Measurements from ENCODE around the gene LBR. TPM values are rescaled to one million over a fixed set of nuclear protein-coding genes. Genes with fewer than 3 reads are reported as not detected.

LBR gene
- total RNA-seq, 2 donors from 2014 or later = 49.8 to 72.3 TPM

DNA sequence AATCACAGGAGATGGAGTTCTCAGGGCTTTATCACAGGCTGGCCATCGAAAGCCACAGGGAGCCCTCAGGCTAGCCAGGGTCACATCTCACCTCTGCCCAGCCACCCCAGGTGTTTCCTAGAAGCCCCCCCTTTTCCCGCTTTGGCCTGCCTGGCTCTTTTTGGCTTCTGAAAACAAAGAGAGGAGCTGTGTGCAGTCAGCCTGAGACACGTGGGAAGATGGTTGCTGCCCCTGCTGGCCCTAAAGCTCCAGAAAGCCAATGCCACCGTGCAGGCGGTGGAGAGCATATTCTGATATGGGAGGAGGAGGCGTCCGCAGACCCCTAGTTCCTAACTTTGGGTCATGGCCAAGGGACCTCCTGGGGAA is 18.7 kb upstream of the LBR start:
- DNase-seq = peak; percentile 82
- TF ChIP-seq, protein P1, sequence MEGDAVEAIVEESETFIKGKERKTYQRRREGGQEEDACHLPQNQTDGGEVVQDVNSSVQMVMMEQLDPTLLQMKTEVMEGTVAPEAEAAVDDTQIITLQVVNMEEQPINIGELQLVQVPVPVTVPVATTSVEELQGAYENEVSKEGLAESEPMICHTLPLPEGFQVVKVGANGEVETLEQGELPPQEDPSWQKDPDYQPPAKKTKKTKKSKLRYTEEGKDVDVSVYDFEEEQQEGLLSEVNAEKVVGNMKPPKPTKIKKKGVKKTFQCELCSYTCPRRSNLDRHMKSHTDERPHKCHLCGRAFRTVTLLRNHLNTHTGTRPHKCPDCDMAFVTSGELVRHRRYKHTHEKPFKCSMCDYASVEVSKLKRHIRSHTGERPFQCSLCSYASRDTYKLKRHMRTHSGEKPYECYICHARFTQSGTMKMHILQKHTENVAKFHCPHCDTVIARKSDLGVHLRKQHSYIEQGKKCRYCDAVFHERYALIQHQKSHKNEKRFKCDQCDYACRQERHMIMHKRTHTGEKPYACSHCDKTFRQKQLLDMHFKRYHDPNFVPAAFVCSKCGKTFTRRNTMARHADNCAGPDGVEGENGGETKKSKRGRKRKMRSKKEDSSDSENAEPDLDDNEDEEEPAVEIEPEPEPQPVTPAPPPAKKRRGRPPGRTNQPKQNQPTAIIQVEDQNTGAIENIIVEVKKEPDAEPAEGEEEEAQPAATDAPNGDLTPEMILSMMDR (conservative IDR thresholded peaks at IDR 0.05) = peak; percentile 45
- no peaks in the 10 kb centered on the region for H3K9me3 Mint-ChIP-seq
- no peak overlapping the region for H3K4me3 Mint-ChIP-seq
- Histone ChIP-seq H3K27ac (ENCODE audit: low read depth, low read length) (no peak overlapping the region), H3K9ac (ENCODE audit: extremely low read depth, low read length, poor library complexity, severe bottlenecking) (no peak overlapping the region), H3K4me1 (ENCODE audit: control insufficient read depth, insufficient read depth, low read length) (peaks cover 10% of the 10 kb centered on the region), H3K4me3 (ENCODE audit: low read length) (no peak overlapping the region), H3K36me3 (ENCODE audit: control insufficient read depth, insufficient read depth, low read length) (no peaks in the 10 kb centered on the region), H3K9me3 (ENCODE audit: control insufficient read depth, low read length) (no peaks in the 10 kb centered on the region), H3K27me3 (ENCODE audit: control insufficient read depth, insufficient read depth, low read length, poor library complexity, severe bottlenecking) (no peaks in the 10 kb centered on the region)
- peaks cover 40% of the 10 kb centered on the region for H3K27me3 Mint-ChIP-seq (ENCODE audit: insufficient read depth)
- no peak overlapping the region for H3K27ac Mint-ChIP-seq
- H3K36me3 Mint-ChIP-seq (ENCODE audit: low read depth) = no peaks in the 10 kb centered on the region
- peaks cover 21% of the 10 kb centered on the region for H3K4me1 Mint-ChIP-seq
- 60 to 68% methylated on average over 5 to 7 of the region's 7 CpGs for WGBS, 2 experiments (ENCODE audit: insufficient coverage in 1 of 2, insufficient read length in 1 of 2)

DNA sequence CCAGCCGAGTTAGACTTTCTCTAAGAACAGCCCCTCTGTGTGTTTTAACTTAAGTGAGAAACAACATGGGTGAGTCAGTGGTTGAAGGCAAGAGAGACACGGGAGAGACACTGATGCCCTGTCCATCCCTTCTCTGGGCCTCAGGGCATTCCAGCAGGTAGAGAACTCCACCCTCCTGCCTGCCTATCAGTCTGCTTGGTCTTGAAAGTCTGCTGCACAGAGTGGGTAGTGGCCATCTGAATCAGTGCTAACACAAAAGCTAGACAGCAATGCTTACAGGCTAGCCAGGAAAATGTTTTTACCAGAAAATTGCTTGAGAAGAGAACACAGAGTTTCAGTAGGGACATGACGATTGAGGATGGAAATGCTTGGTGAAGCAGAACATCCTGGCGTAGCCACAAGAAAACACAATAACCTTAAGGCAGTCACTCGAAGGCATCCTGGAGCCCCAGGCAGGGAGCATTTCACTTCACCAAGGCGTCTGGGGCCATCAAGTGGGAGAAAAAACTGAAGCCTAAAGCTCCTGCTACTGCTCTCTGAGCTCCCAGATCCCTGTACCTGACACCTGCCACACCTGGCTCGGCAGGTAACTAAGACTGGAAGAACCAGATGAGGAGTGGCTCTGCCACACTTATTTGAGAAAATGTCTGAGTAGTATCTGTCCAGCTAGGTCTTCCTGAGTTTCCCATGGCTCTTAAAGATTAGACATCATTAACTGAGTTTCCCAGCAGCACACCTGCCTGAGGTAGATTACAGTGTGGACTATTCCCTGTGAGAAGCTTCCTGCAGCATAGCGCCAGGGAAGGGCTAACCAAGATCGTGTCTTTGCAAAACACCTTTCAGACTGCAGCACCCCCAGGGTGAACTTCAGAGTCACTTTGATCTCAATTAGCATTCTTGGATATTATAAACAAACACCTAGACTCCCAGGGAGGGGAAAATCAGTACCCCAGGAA is 18.1 kb upstream of the LBR start:
- no peak overlapping the region for H3K27ac ChIP-seq (ENCODE audit: low read depth, low read length)
- no peaks in the 10 kb centered on the region for H3K36me3 ChIP-seq (ENCODE audit: control insufficient read depth, insufficient read depth, low read length)
- Mint-ChIP-seq H3K27me3 (ENCODE audit: insufficient read depth) (peaks cover 39% of the 10 kb centered on the region), H3K27ac (no peak overlapping the region), H3K4me1 (peaks cover 23% of the 10 kb centered on the region), H3K36me3 (ENCODE audit: low read depth) (no peaks in the 10 kb centered on the region), H3K4me3 (no peak overlapping the region), H3K9me3 (no peaks in the 10 kb centered on the region)
- WGBS, 2 experiments (ENCODE audit: insufficient coverage in 1 of 2, insufficient read length in 1 of 2) = 82 to 88% methylated on average over 7 to 9 of the region's 9 CpGs
- H3K4me3 ChIP-seq (ENCODE audit: low read length) = no peak overlapping the region
- H3K9ac ChIP-seq (ENCODE audit: extremely low read depth, low read length, poor library complexity, severe bottlenecking) = no peak overlapping the region
- TF ChIP-seq, protein P1 (conservative IDR thresholded peaks at IDR 0.05) = no peak
- peak; percentile 74 for DNase-seq
- no peaks in the 10 kb centered on the region for H3K9me3 ChIP-seq (ENCODE audit: control insufficient read depth, low read length)
- peaks cover 10% of the 10 kb centered on the region for H3K4me1 ChIP-seq (ENCODE audit: control insufficient read depth, insufficient read depth, low read length)
- no peaks in the 10 kb centered on the region for H3K27me3 ChIP-seq (ENCODE audit: control insufficient read depth, insufficient read depth, low read length, poor library complexity, severe bottlenecking)

DNA sequence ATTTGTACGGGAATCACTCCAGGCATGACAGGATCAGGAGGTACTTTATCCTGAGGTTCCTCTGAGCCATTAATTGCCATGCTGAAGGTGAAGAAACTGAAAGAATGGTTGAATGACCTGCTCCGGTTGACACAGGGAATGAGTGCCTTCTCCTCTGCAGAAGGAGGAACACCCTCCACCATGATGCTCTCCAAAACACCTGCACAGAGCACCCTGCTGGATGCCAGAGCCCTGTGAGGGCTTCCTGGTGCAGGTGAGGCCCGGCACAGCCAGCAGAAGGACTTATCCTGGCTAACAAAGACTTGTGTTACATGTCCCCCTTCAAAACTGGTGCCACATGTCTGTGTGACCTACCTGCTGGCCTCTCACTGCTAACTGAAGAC is 14.3 kb upstream of the LBR start:
- Histone ChIP-seq H3K9me3 (ENCODE audit: control insufficient read depth, low read length) (no peaks in the 10 kb centered on the region), H3K36me3 (ENCODE audit: control insufficient read depth, insufficient read depth, low read length) (no peaks in the 10 kb centered on the region), H3K4me1 (ENCODE audit: control insufficient read depth, insufficient read depth, low read length) (peaks cover 8% of the 10 kb centered on the region), H3K27me3 (ENCODE audit: control insufficient read depth, insufficient read depth, low read length, poor library complexity, severe bottlenecking) (no peaks in the 10 kb centered on the region), H3K27ac (ENCODE audit: low read depth, low read length) (no peak overlapping the region), H3K9ac (ENCODE audit: extremely low read depth, low read length, poor library complexity, severe bottlenecking) (no peak overlapping the region), H3K4me3 (ENCODE audit: low read length) (no peak overlapping the region)
- WGBS, 2 experiments (ENCODE audit: insufficient coverage in 1 of 2, insufficient read length in 1 of 2) = 91 to 93% methylated on average over 3 of the region's 3 CpGs
- Mint-ChIP-seq H3K4me3 (no peak overlapping the region), H3K9me3 (no peaks in the 10 kb centered on the region), H3K27ac (no peak overlapping the region), H3K4me1 (peaks cover 18% of the 10 kb centered on the region), H3K27me3 (ENCODE audit: insufficient read depth) (peaks cover 14% of the 10 kb centered on the region), H3K36me3 (ENCODE audit: low read depth) (no peaks in the 10 kb centered on the region)
- no peak for DNase-seq
- TF ChIP-seq, protein P1 (conservative IDR thresholded peaks at IDR 0.05) = no peak

All from endodermal cell (in vitro differentiated cells).